Activated CD4-positive, alpha-beta T cell treated with anti-CD3 and anti-CD28 coated beads, Interleukin-2, amount 50 U/mL, for 24 hours (primary cell): ENCODE data around the gene DPH1.
"Not testable (repeated sequence)": the region's sequence is repeated elsewhere in the genome, so short reads cannot be mapped to it uniquely, and the experiment has no call there.

Experiments
- DNase-seq, 2 donors: peaks; one replicate each; pipeline ENCODE4 v3.0.0-alpha.2; 2020; ENCODE audit warnings: low read depth in 1 of 2, low spot score in 1 of 2

Gene DPH1

GRCh38 chr17:2029911-2030778 lies at the start of gene DPH1:
Gene DPH1, plus strand, starts transcription at chr17:2030153. Its CDS starts 17 bp downstream, at chr17:2030170.
- DNase-seq = peak; percentile 66 to 84

- no peak for DNase-seq
Measured at GRCh38 chr17:1980665-1981250, 49.2 kb upstream of the DPH1 start.

- not testable (repeated sequence) for DNase-seq
Measured at GRCh38 chr17:1982793-1983366, 47.1 kb upstream of the DPH1 start.

- no peak for DNase-seq
Measured at GRCh38 chr17:1985093-1985492, 44.9 kb upstream of the DPH1 start.

GRCh38 chr17:1985686-1986085 lies 44.3 kb upstream of the DPH1 start:
- DNase-seq = no peak

GRCh38 chr17:1986783-1987451 lies 43.0 kb upstream of the DPH1 start:
- no peak for DNase-seq

- DNase-seq = no peak
Measured at GRCh38 chr17:1989135-1989534, 40.8 kb upstream of the DPH1 start.

- DNase-seq = no peak
Measured at GRCh38 chr17:1992541-1992940, 37.4 kb upstream of the DPH1 start.

- no peak for DNase-seq
Measured at GRCh38 chr17:1994707-1995106, 35.2 kb upstream of the DPH1 start.

- DNase-seq = no peak
Measured at GRCh38 chr17:1995321-1995892, 34.5 kb upstream of the DPH1 start.

GRCh38 chr17:1995907-1996799 lies 33.8 kb upstream of the DPH1 start:
- DNase-seq = no peak

GRCh38 chr17:1996800-1997288 lies 33.1 kb upstream of the DPH1 start:
- DNase-seq = no peak

GRCh38 chr17:1997289-1997926 lies 32.5 kb upstream of the DPH1 start:
- no peak for DNase-seq

GRCh38 chr17:1997927-1998742 lies 31.8 kb upstream of the DPH1 start:
- DNase-seq = no peak

- DNase-seq = no peak
Measured at GRCh38 chr17:1999557-2000251, 30.2 kb upstream of the DPH1 start.

- no peak for DNase-seq
Measured at GRCh38 chr17:2002767-2003329, 27.1 kb upstream of the DPH1 start.

GRCh38 chr17:2003525-2003924 lies 26.4 kb upstream of the DPH1 start:
- no peak for DNase-seq

GRCh38 chr17:2004435-2004952 lies 25.5 kb upstream of the DPH1 start:
- DNase-seq = no peak
